22Rv1 (cell line): Measurements from ENCODE around the gene PIGS.

Source experiments
- H3K27ac ChIP-seq: fragments of 450-650 bp; 2 replicates; pipeline ENCODE4 v1.5.1; 2017
- ZFX ChIP-seq: fragments of 450-650 bp; IDR thresholded peaks from 2 replicates; pipeline ENCODE4 v1.6.1; 2017; ENCODE audit warnings: antibody characterized with exemption, borderline replicate concordance
- TF ChIP-seq, protein P1 (sequence below): fragments of 450-650 bp; IDR thresholded peaks from 2 replicates; pipeline ENCODE4 v1.5.1; 2017; ENCODE audit warnings: mild to moderate bottlenecking

Gene PIGS

GRCh38 chr17:28578246-28579195 is 7.2 kb upstream of the PIGS start:
- TF ChIP-seq, protein P1, sequence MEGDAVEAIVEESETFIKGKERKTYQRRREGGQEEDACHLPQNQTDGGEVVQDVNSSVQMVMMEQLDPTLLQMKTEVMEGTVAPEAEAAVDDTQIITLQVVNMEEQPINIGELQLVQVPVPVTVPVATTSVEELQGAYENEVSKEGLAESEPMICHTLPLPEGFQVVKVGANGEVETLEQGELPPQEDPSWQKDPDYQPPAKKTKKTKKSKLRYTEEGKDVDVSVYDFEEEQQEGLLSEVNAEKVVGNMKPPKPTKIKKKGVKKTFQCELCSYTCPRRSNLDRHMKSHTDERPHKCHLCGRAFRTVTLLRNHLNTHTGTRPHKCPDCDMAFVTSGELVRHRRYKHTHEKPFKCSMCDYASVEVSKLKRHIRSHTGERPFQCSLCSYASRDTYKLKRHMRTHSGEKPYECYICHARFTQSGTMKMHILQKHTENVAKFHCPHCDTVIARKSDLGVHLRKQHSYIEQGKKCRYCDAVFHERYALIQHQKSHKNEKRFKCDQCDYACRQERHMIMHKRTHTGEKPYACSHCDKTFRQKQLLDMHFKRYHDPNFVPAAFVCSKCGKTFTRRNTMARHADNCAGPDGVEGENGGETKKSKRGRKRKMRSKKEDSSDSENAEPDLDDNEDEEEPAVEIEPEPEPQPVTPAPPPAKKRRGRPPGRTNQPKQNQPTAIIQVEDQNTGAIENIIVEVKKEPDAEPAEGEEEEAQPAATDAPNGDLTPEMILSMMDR: no peak
- no peak for TF ChIP-seq ZFX
- peak overlapping the region; percentile 73 for H3K27ac ChIP-seq

- peak overlapping the region; percentile 73 for H3K27ac ChIP-seq
- no peak for TF ChIP-seq ZFX
- TF ChIP-seq, protein P1: no peak
These were observed 6.1 kb upstream of the PIGS start for GRCh38 chr17:28577466-28577824.

DNA sequence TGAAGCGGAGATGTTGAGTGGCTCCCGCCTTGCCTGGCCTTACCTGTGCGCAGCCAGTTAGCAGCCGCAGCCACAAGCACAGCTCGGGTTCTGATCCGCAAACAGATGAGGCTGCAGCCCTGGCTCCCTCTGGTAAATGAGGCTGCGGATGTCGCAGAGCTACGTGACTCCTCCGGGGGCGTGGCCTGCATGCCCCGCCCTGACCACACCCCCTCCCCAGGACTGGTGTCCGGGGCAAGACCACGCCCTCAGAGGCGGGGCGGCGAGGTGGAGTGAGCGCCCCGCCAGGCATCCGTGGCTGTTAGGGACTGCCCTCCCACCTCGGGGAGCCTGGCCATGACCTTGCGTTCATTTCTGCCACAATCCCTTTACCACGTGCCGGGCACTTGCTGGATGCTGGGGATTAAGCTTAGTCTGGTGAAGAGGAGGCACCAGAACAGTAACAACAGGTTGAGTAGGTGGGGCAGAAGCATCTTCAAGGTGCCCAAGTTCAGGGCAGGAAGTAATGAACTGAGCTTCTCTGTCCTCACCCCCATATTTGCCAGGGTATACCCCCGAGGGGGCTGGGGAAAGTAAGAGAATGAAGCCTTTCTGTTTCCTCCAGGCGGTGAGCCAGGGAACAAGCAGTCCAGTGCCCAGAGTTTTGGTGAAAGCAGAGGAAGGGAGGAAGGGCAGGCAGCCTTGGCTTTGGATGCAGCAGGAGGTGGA is 5.6 kb upstream of the PIGS start, which contains the start of gene ALDOC:
ALDOC (minus strand) TSS at position 138 of the 708 bp plus-strand sequence. CDS start 1,363 bp downstream, outside the sequence.
- peak within 1 kb of the TSS; percentile 73 for H3K27ac ChIP-seq
- TF ChIP-seq, protein P1: 0 out of 2 replicates have a peak, but pooled peaks have one; percentile 4
- no peak for TF ChIP-seq ZFX

DNA sequence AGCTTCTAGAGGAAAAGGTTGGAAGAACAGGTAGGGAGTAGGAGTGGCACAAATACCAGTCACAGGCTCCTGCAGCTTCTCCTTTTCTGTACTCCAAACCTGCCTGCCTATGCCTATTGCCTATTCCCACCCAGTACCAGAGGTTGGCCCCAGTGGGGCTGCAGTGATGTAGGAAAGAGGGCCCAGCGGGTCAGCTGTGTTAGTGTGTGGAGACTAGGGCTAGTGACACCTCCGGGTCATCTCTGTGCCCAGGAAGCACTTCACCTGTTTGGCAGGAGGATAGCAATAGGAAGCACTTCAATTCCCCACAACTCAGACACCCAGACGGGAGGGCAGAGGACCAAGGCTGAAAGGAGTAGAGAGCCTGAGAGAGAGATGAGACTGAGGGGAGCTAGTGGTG is 4.7 kb upstream of the PIGS start:
- H3K27ac ChIP-seq: peak overlapping the region; percentile 73; the same call in 1 of the 2 replicates

DNA sequence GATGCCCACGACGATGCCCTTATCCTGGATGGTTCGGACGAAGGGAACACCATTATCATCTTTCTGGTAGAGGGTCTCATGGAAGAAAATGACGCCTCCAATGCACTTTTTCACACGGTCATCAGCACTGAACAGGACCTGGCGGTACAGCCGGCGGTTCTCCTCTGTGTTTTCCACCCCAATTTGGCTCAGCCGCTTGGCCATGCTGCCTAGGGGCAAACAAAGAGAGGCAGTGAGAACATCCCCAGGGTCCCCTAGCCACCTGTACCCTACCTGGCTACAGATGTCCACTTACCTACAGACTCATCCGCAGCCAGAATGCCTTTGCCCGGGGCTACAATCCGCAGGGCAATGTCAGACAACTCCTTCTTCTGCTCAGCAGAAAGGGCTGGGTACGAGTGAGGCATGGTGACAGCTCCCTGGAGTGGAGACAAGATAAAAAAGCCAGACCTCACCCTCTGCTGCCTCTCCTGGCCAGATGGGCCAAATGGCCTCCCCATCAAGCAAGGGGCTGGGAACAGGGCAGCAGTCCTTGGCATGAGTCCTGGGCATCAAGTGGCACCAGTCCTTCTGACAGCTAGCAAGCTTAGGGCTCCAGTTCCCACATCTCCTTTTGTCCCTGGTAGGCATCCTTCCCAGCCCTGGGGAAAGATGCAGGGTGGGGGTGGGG is 3.9 kb upstream of the PIGS start:
- TF ChIP-seq, protein P1: 0 out of 2 replicates have a peak, but pooled peaks have one; percentile 5
- TF ChIP-seq ZFX: no peak
- H3K27ac ChIP-seq: no peak overlapping the region

GRCh38 chr17:28574526-28574925 is 3.2 kb upstream of the PIGS start:
- TF ChIP-seq, protein P1: peak; percentile 11; the same call in 1 of the 2 replicates
- no peak for TF ChIP-seq ZFX
- H3K27ac ChIP-seq: no peak overlapping the region

DNA sequence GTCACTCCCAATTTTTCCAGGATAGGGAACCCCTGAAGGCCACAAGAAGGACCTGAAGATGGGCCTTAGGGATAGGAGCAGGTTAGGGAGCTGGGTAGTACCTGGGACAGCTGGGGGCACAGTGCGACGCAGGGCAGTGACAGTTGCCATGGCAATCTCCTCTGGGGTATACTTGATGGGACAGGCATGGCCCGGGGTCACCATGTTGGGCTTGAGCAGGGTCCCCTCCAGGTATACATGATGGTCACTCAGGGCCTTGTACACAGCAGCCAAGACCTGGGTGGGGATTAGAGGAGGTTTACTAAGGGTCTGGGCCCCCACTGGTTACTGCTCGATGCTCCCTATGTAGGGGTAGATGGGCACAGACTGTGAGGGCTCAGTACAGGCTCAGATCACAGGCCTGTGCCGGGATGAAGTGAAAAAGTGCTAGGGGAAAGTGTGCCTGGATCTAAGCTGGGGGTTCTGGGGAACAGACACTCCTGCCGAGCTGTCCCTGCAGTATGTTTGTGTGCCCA is 2.7 kb upstream of the PIGS start:
- no peak overlapping the region for H3K27ac ChIP-seq
- TF ChIP-seq ZFX: no peak
- TF ChIP-seq, protein P1: no peak
